ENCODE results near the gene CPED1. TPM values are rescaled to one million over a fixed set of nuclear protein-coding genes. Genes with fewer than 3 reads are reported as not detected.

Gene CPED1
- total and polyA plus RNA-seq, 2 donors (not counting 1 experiment from before 2014, with no cell fraction given) = 70.2 to 196 TPM

- H3K79me2 ChIP-seq (ENCODE audit: control insufficient read depth, insufficient read depth, low read length) = no peaks in the 10 kb centered on the region
- no peak for DNase-seq (ENCODE audit: low read depth in 2 of 2)
- no peak overlapping the region for H3K4me3 ChIP-seq (replicated peaks in 1 of 4; ENCODE audit: control extremely low read depth in 1 of 4, insufficient read depth in 1 of 4, low read depth in 3 of 4, low read length in 4 of 4)
- no peak overlapping the region for H3K27ac ChIP-seq (ENCODE audit: insufficient read depth, low read length)
- H3K27me3 ChIP-seq (ENCODE audit: control insufficient read depth, insufficient read depth, low read length) = no peaks in the 10 kb centered on the region
- H2AFZ ChIP-seq (ENCODE audit: low read length) = no peak overlapping the region
- TF ChIP-seq EZH2 (IDR thresholded peaks at IDR 0.05; ENCODE audit: low read length, missing control alignments) = no peak
- TF ChIP-seq, protein P1, sequence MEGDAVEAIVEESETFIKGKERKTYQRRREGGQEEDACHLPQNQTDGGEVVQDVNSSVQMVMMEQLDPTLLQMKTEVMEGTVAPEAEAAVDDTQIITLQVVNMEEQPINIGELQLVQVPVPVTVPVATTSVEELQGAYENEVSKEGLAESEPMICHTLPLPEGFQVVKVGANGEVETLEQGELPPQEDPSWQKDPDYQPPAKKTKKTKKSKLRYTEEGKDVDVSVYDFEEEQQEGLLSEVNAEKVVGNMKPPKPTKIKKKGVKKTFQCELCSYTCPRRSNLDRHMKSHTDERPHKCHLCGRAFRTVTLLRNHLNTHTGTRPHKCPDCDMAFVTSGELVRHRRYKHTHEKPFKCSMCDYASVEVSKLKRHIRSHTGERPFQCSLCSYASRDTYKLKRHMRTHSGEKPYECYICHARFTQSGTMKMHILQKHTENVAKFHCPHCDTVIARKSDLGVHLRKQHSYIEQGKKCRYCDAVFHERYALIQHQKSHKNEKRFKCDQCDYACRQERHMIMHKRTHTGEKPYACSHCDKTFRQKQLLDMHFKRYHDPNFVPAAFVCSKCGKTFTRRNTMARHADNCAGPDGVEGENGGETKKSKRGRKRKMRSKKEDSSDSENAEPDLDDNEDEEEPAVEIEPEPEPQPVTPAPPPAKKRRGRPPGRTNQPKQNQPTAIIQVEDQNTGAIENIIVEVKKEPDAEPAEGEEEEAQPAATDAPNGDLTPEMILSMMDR (conservative IDR thresholded peaks at IDR 0.05 in 1 of 2, IDR thresholded peaks at IDR 0.05 in 1 of 2; ENCODE audit: low read depth in 1 of 2, low read length in 2 of 2) = no peak
- H3K4me1 ChIP-seq (ENCODE audit: control insufficient read depth, extremely low read depth, insufficient read depth, low read length) = no peaks in the 10 kb centered on the region
- H4K20me1 ChIP-seq (ENCODE audit: control insufficient read depth, extremely low read depth, insufficient read depth, low read length) = no peaks in the 10 kb centered on the region
- H3K9ac ChIP-seq (ENCODE audit: insufficient read depth, low read length) = no peak overlapping the region
- no peaks in the 10 kb centered on the region for H3K9me3 ChIP-seq (ENCODE audit: control insufficient read depth, insufficient read depth, low read depth, low read length)
- H3K4me2 ChIP-seq (ENCODE audit: extremely low read depth, insufficient read depth, low read length) = no peak overlapping the region
- H3K36me3 ChIP-seq (ENCODE audit: control insufficient read depth, insufficient read depth, low read length) = no peaks in the 10 kb centered on the region
Measured at GRCh38 chr7:121157341-121157751, 168.8 kb downstream of the CPED1 start.

DNA sequence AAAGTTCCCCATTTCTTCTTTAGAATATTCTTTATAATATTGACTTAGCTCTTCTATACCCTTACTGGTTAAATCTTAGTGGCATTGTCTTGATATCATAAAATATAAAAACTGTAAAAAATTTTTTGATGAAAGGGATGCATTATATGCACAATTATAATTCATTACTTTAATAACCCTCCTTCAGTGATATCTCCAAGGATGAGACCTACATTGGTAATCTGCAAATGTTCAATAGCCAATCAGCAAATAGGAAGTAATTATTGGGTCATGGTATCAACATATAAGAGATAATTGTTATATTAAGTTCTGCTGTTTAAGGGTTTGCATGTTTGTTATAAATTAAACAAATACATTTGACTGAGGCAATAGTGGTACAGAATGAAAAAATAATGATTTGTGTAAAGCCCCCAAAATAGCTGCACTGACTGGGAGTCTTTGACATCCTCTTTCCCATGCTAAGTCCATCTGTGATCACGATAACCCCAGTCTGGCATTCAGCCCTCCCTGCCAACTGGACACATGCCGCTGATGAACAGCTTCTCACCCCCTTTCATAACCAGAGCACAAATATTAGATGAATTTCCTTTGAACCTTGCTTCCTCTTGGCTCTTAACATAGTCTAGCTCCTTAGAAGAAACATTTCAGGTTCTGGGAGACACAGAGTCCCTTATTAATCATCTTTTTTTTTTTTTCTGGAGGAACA lies 169.5 kb downstream of the CPED1 start:
- Histone ChIP-seq H3K36me3 (ENCODE audit: control insufficient read depth, insufficient read depth, low read length) (no peaks in the 10 kb centered on the region), H3K4me2 (ENCODE audit: extremely low read depth, insufficient read depth, low read length) (no peak overlapping the region), H3K4me3 (replicated peaks in 1 of 4; ENCODE audit: control extremely low read depth in 1 of 4, insufficient read depth in 1 of 4, low read depth in 3 of 4, low read length in 4 of 4) (no peak overlapping the region), H3K79me2 (ENCODE audit: control insufficient read depth, insufficient read depth, low read length) (no peaks in the 10 kb centered on the region), H3K27ac (ENCODE audit: insufficient read depth, low read length) (no peak overlapping the region), H3K9ac (ENCODE audit: insufficient read depth, low read length) (no peak overlapping the region), H3K4me1 (ENCODE audit: control insufficient read depth, extremely low read depth, insufficient read depth, low read length) (no peaks in the 10 kb centered on the region), H4K20me1 (ENCODE audit: control insufficient read depth, extremely low read depth, insufficient read depth, low read length) (no peaks in the 10 kb centered on the region), H3K27me3 (ENCODE audit: control insufficient read depth, insufficient read depth, low read length) (no peaks in the 10 kb centered on the region), H2AFZ (ENCODE audit: low read length) (no peak overlapping the region), H3K9me3 (ENCODE audit: control insufficient read depth, insufficient read depth, low read depth, low read length) (no peaks in the 10 kb centered on the region)
- TF ChIP-seq, protein P1 (conservative IDR thresholded peaks at IDR 0.05 in 1 of 2, IDR thresholded peaks at IDR 0.05 in 1 of 2; ENCODE audit: low read depth in 1 of 2, low read length in 2 of 2) = no peak
- no peak for DNase-seq (ENCODE audit: low read depth in 2 of 2)

GRCh38 chr7:121158665-121159064 lies 170.2 kb downstream of the CPED1 start:
- DNase-seq (ENCODE audit: low read depth in 2 of 2) = no peak
- Histone ChIP-seq H3K9ac (ENCODE audit: insufficient read depth, low read length) (no peak overlapping the region), H3K4me2 (ENCODE audit: extremely low read depth, insufficient read depth, low read length) (no peak overlapping the region), H3K27ac (ENCODE audit: insufficient read depth, low read length) (no peak overlapping the region), H3K79me2 (ENCODE audit: control insufficient read depth, insufficient read depth, low read length) (no peaks in the 10 kb centered on the region), H3K9me3 (ENCODE audit: control insufficient read depth, insufficient read depth, low read depth, low read length) (no peaks in the 10 kb centered on the region), H2AFZ (ENCODE audit: low read length) (no peak overlapping the region), H3K4me3 (replicated peaks in 1 of 4; ENCODE audit: control extremely low read depth in 1 of 4, insufficient read depth in 1 of 4, low read depth in 3 of 4, low read length in 4 of 4) (no peak overlapping the region), H4K20me1 (ENCODE audit: control insufficient read depth, extremely low read depth, insufficient read depth, low read length) (no peaks in the 10 kb centered on the region), H3K4me1 (ENCODE audit: control insufficient read depth, extremely low read depth, insufficient read depth, low read length) (no peaks in the 10 kb centered on the region), H3K36me3 (ENCODE audit: control insufficient read depth, insufficient read depth, low read length) (no peaks in the 10 kb centered on the region), H3K27me3 (ENCODE audit: control insufficient read depth, insufficient read depth, low read length) (no peaks in the 10 kb centered on the region)
- TF ChIP-seq, protein P1 (conservative IDR thresholded peaks at IDR 0.05 in 1 of 2, IDR thresholded peaks at IDR 0.05 in 1 of 2; ENCODE audit: low read depth in 1 of 2, low read length in 2 of 2) = no peak
- TF ChIP-seq EZH2 (IDR thresholded peaks at IDR 0.05; ENCODE audit: low read length, missing control alignments) = no peak

All from fibroblast of lung (primary cell).